ENCODE measurements around the gene AEBP1.

AEBP1 gene

DNA sequence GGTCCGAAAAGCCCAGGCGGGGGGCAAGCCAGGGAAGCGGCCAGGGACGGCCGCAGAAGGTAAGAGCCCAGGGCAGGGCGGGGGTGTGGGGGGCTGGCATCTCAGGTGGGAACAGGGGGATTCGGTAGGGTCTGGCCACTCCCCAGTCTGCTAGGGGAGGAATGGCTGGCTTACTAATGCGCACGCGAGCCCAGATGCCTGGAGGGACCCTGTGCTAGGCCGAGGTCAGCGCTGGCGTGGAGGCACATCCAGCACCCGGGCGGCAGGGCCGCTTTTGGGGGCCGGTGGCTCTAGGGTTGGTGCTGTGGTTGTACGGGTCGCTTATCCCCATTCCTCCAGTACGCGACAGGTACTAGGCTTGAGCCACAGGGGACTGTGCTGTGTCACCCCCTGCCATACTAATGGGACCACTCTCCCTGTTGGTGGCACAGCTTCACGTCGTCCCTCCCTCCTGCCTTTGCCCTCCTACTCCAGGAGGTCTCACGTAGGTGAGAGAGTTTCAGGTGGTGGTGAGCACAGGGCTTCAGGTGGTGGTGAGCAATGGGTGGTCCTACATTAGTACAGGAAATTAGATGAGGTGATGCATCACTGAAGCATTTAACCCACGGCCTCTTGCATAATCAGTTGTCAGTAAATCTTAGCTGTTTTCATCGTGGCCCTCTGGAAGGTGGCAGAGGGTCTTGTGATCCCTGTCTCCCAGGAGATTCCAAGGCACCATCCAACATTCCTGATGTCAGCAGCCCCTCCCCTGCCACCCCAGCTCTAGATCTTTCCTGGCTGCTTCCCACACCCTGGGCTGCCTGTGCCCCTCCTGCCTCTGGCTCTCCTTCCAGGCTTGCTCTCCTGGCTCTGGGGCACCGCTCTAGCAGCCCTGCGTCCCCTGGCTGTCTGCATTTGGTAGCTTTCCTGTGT, 971 bp downstream of the AEBP1 start:
- DNase-seq (ENCODE audit: low read depth in 2 of 2, low spot score in 1 of 2), result no peak

DNA sequence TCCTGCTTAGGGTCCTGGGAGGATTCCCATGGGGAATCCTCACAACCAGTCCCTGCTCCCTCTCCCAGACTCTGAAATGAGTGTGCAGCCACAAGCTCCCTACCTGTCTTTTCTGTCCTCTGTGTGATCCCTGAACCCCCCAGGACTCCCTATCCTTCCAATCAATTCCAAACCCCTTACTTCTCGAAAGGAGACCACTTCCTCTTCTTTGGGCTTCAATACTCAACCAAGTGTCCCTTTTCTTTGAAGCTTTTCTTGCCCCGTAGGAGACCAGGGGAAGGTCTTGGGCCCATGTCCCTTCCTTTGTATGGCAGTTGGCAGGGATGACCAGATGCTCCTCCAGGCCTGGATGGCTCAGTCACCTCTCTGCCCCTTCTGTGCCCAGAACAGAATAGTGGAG, 1.7 kb downstream of the AEBP1 start:
- no peak for DNase-seq (ENCODE audit: low read depth in 2 of 2, low spot score in 1 of 2)

DNA sequence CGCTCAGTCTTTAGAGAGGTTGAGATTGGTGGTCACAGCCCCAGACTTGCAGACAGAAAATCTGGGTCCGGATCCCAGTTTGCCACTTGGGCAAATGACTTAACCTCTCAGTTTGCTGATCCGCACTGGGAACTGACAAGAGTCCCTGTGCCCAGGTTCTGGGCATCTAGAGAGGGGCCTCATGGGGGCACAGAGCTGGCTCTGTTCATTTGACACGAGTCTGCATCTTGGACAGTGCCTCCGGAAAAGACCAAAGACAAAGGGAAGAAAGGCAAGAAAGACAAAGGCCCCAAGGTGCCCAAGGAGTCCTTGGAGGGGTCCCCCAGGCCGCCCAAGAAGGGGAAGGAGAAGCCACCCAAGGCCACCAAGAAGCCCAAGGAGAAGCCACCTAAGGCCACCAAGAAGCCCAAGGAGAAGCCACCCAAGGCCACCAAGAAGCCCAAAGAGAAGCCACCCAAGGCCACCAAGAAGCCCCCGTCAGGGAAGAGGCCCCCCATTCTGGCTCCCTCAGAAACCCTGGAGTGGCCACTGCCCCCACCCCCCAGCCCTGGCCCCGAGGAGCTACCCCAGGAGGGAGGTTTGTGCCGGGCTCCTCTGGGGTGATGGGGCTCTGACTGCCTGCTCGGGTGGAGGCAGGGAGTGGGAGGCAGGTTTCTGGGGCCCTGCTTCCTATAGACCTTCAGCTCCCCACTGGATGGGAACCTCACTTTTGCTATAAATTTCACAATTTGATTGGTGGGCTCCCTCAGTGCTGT, 2.3 kb downstream of the AEBP1 start:
- no peak for DNase-seq (ENCODE audit: low read depth in 2 of 2, low spot score in 1 of 2)

DNA sequence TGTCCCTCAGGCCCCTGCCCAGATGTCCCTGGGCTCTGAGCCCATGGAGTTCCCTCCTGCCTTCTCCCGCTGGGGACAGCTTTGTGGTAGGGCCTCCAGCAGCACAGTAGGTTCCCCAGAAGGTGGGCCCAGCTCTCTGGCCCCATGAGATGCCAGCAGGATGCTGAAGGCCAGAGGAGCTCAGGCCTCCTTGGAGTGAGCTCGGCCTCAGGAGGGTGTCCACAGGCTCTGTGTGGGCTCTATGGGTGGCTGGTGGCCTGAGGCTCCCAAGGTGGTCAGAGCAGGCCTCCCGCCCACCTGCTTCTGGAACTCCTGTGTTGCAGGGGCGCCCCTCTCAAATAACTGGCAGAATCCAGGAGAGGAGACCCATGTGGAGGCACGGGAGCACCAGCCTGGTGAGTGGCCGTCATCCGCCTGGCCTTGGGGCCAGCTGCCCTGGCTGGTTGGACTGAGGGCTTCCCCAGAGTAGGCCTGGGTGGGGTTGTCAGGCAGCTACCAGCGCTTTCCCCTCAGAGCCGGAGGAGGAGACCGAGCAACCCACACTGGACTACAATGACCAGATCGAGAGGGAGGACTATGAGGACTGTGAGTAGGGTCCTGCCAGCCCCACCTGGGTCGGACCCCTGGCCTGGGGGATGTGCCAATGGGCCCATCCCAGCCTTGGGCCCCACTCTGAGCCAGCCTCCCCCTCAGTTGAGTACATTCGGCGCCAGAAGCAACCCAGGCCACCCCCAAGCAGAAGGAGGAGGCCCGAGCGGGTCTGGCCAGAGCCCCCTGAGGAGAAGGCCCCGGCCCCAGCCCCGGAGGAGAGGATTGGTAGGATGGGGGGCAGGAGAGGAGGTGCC, 3.2 kb downstream of the AEBP1 start:
- no peak for DNase-seq (ENCODE audit: low read depth in 2 of 2, low spot score in 1 of 2)

DNA sequence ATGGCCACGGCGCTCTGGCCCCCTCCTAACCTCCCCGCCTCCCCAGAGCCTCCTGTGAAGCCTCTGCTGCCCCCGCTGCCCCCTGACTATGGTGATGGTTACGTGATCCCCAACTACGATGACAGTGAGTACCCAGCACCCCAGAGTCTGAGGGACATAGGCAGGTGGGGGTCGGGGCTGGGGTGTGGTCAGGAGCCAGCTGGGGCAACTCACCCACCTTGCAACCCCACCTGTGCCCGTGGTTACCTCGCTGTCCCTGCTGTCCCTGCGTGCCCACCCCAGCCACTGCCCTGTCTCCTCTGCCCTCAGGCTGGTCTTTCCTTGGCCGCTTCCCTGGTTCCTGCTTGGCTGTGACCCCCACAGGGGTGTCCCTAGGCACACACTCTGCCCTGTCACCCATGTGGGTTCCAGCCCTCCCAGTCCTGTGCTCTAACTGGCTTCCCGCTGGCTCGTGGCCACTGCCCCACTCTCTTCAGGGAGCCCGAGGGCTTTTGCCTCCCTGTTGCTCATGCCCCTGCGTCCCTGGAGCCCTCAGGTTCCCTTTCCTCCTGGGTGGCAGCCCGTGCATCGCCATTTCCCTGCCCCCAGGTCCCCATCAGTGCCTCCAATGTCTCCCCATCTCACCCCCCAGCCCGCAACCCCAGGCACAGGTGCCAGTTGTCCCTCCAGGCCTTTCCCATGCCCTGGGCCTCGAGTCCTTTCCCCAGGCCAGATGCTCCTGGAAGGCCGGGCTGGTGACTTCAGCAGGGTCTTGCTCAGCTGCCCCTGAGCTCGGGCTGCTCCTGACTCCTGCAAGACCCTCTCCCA, 4.0 kb downstream of the AEBP1 start:
- no peak for DNase-seq (ENCODE audit: low read depth in 2 of 2, low spot score in 1 of 2)

DNA sequence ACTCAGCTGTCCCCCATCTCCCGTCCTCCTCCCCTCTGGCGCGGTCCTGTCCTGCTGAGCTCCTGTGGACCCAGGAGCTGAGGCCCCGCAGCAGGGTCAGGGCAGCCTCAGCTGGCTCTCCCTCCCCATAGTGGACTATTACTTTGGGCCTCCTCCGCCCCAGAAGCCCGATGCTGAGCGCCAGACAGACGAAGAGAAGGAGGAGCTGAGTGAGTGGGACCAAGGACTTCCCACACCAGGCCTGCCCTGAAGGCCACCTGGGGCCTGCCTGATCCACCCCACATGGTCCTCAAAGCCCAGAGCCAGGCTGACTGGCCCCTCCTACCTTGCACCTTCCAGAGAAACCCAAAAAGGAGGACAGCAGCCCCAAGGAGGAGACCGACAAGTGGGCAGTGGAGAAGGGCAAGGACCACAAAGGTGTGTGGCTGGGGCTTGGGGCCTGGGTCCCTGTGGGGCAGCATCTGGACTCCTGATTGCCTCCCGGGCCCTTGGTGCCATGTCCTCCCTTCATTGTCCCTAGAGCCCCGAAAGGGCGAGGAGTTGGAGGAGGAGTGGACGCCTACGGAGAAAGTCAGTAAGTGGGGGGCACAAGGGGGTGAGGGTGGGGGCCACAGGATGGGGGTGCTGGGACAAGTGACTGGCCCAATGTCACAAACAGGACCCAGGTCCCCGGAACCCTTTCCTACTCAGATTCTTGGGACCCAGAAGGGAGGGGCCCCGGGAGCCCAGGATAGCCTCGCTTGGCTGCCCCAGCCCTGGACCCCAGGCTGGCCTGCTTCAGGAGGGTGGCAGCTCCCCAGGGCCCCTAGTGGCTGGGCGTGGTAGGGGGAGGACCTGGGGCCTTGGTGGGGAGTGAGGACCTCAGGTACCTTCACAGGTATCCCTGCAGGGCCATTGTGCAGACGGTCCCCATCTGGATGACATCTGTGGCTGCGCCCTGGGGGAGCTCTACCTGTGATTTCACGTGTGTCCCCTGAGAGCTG, 4.9 kb downstream of the AEBP1 start:
- no peak for DNase-seq (ENCODE audit: low read depth in 2 of 2, low spot score in 1 of 2)

DNA sequence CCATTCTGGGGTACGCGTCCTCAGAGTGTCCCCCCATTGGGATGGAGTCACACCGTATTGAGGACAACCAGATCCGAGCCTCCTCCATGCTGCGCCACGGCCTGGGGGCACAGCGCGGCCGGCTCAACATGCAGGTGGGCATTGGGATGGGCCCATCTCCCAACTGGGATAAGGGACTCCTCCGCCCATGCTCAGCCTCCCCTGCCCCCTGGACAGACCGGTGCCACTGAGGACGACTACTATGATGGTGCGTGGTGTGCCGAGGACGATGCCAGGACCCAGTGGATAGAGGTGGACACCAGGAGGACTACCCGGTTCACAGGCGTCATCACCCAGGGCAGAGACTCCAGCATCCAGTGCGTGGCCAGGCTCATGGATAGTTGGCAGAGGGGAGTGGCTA, 5.8 kb downstream of the AEBP1 start:
- no peak for DNase-seq (ENCODE audit: low read depth in 2 of 2, low spot score in 1 of 2)

DNA sequence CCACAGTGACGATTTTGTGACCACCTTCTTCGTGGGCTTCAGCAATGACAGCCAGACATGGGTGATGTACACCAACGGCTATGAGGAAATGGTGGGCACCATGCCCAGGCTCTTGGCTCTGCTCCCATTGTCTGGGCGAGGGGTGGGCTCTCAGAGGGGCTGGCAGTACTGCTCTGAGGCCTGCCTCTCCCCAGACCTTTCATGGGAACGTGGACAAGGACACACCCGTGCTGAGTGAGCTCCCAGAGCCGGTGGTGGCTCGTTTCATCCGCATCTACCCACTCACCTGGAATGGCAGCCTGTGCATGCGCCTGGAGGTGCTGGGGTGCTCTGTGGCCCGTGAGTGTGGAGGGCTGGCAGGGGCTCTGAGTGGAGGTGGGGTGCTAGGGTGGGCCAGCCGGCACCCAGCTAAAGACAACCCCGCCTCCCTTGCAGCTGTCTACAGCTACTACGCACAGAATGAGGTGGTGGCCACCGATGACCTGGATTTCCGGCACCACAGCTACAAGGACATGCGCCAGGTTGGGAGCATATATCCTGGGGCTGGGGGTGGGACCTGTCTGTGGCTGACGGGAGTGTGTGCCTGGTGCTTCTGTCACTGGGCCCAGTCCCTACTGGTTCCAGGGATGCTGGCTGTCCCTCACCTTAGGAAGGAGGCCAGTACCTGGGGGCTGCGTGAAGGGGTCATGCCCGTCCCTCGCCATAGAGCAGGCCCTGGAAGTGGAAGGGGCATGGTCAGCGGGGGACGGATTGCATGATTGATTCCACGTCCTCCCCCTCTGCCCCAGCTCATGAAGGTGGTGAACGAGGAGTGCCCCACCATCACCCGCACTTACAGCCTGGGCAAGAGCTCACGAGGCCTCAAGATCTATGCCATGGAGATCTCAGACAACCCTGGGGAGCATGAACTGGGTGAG, 6.8 kb downstream of the AEBP1 start:
- no peak for DNase-seq (ENCODE audit: low read depth in 2 of 2, low spot score in 1 of 2)

DNA sequence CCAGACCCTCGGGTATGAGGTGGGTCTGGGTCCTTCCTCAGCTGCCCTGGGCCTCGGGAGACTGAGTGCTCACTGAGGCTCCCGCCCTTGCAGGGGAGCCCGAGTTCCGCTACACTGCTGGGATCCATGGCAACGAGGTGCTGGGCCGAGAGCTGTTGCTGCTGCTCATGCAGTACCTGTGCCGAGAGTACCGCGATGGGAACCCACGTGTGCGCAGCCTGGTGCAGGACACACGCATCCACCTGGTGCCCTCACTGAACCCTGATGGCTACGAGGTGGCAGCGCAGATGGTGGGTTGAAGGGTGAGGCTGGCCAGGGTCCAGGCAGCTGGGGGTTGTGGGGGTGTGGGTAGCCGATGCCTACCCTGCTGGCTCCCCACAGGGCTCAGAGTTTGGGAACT, 7.6 kb downstream of the AEBP1 start:
- no peak for DNase-seq (ENCODE audit: low read depth in 2 of 2, low spot score in 1 of 2)

DNA sequence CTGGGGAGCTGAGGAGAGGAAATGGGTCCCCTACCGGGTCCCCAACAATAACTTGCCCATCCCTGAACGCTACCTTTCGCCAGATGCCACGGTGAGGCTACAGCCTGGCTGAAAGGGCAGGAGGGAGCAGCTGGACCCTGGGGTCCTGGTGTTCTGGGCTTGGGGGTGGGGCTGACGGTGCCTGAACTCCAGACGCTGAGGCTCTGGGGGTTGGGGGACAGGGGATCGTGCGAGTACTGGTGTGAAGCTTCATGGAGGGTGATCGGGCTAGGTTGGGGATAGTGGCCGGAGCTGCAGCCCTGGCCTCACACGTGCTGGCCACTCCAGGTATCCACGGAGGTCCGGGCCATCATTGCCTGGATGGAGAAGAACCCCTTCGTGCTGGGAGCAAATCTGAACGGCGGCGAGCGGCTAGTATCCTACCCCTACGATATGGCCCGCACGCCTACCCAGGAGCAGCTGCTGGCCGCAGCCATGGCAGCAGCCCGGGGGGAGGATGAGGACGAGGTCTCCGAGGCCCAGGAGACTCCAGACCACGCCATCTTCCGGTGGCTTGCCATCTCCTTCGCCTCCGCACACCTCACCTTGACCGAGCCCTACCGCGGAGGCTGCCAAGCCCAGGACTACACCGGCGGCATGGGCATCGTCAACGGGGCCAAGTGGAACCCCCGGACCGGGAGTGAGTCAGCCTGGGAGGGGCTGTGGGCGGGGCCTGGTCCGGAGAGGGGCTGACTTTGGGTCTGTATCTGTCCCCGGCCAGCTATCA, 8.3 kb downstream of the AEBP1 start:
- DNase-seq (ENCODE audit: low read depth in 2 of 2, low spot score in 1 of 2), result no peak

DNA sequence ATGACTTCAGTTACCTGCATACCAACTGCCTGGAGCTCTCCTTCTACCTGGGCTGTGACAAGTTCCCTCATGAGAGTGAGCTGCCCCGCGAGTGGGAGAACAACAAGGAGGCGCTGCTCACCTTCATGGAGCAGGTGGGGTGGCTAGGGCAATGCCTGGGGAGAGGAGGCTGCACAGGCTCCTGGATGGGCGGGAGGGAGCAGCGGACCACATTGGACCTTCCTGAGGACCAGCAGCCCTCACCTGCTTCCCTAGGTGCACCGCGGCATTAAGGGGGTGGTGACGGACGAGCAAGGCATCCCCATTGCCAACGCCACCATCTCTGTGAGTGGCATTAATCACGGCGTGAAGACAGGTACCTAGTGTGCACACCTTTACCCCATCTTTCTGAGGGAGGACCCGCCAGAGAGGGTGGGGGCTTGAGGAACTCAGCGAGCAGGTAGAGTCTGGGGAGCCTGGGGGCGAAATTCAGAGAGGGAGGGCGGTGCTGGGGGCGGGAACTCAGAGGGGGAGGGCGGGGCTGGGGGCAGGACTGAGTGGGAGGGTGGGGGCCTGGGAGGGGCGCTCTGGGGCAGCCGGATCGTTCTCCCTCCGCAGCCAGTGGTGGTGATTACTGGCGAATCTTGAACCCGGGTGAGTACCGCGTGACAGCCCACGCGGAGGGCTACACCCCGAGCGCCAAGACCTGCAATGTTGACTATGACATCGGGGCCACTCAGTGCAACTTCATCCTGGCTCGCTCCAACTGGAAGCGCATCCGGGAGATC, 9.0 kb downstream of the AEBP1 start:
- no peak for DNase-seq (ENCODE audit: low read depth in 2 of 2, low spot score in 1 of 2)

DNA sequence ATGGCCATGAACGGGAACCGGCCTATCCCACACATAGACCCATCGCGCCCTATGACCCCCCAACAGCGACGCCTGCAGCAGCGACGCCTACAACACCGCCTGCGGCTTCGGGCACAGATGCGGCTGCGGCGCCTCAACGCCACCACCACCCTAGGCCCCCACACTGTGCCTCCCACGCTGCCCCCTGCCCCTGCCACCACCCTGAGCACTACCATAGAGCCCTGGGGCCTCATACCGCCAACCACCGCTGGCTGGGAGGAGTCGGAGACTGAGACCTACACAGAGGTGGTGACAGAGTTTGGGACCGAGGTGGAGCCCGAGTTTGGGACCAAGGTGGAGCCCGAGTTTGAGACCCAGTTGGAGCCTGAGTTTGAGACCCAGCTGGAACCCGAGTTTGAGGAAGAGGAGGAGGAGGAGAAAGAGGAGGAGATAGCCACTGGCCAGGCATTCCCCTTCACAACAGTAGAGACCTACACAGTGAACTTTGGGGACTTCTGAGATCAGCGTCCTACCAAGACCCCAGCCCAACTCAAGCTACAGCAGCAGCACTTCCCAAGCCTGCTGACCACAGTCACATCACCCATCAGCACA, 9.7 kb downstream of the AEBP1 start:
- no peak for DNase-seq (ENCODE audit: low read depth in 2 of 2, low spot score in 1 of 2)

DNA sequence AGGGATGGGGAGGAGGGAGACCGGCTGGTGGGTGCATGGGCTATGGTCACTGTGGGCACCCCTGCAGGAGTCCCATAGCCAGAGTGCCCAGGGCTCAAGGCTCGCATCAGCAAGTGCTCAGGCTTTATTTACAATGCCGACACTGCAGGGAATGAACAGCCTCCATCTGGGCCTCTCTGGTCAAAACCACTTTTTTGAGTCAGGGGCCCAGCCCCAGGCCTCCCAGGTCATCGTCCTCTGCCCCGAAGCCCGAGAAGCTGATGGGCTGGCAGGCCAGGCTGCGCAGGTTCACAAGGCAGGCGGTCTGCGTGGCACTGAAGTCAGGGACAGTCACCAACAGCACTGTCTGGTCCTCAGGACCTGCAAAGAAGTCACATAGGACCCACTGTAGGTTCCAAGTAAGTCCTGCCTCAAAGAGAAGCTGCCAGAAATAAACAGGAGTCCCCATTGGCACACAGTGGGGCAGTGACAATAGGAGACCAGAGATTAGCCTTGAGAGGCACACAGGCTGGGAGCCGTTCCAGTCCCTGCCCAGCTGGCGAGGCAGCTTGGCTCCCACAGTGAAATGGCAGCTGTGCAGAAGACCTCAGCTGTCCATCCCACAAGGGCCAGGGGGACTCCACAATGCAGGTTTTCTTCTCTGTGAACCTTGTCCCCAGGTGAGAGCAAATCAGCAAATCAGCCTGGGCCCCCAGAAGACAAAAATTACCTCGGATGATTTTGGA, 10.6 kb downstream of the AEBP1 start:
- DNase-seq (ENCODE audit: low read depth in 2 of 2, low spot score in 1 of 2), result no peak

DNA sequence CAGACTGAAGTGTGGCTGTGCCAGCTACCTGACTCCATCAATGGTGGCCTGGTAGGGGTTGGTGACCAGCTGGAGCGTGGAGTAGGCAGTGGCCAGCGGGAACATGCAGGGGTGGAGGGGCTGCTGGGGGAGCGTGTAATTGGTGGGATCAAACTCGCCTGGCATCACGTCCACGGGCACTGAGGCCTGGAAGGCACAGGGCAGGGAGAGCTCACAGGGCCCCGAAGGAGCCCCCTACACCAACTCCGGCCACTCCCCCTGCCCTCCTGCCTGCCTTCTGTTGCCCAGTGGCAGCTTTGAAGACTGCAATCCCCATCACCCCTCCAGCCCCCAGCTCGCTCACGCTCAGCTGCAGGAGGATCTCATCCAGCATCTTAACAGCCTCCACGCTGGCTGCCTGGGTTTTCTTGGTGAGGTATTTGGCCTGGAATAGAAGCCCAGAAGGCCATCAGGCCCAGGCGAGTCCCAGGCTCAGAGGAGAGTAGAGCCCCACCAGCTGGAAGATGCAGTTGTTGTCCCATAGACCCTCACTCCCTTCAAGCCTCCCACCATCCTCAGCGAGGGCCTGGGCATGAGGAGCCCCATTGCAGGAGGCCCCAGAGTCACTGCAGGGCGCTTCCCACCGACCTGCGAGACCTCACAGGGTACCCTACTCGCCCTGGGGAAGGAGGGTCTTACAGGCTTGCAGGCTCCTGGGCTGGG, 12.1 kb downstream of the AEBP1 start:
- no peak for DNase-seq (ENCODE audit: low read depth in 2 of 2, low spot score in 1 of 2)

Measured in stimulated activated CD8-positive, alpha-beta memory T cell treated with anti-CD3 and anti-CD28 coated beads, Interleukin-4, amount 100 ng/mL, for 4 hours (primary cell).